ENCODE results near the gene JAG2.

The JAG2 gene

GRCh38 chr14:105156414-105157375, 11.9 kb downstream of the JAG2 start:
- no peak overlapping the region for H3K27ac Mint-ChIP-seq
- H3K36me3 Mint-ChIP-seq (ENCODE audit: low read depth): no peaks in the 10 kb centered on the region
- no peaks in the 10 kb centered on the region for H3K27me3 Mint-ChIP-seq (ENCODE audit: low read depth)
- H3K4me1 Mint-ChIP-seq (ENCODE audit: low read depth): no peaks in the 10 kb centered on the region
- no peak overlapping the region for H3K4me3 Mint-ChIP-seq
- H3K9me3 Mint-ChIP-seq: no peaks in the 10 kb centered on the region

DNA sequence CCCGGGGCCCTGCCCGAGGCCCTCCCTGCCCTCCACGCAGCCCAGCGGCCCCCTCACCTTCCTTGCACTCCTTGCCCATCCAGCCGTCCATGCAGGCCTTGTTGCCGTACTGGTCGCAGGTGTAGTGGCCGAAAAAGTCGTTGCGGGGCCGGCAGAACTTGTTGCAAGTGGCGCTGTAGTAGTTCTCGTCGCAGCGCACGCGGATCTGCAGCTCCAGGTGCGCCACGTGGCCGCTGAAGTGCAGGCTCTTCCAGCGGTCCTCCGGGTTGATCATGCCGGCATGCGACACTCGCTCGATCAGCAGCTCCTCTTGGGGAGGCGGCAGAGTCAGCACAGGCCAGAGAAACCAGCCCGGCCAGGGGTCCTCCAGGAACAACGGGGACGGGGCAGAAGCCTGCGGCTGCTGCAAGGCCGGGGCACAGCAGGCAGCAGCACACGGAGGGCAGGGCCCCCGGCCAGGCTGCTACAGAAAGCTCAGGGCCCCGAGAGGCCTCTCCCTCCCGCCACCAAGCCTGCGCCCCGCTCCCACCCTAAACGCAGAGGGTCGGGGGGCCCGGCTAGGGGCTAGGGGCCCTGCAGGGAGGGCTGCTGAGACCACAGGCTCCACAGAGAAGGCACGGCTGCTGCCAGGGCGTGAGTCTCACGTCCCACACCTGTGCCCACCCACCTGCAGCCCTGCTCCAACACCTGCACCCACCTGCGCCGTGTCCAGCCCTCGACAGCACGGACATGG, 12.7 kb downstream of the JAG2 start:
- Mint-ChIP-seq H3K36me3 (ENCODE audit: low read depth) (no peaks in the 10 kb centered on the region), H3K4me3 (no peak overlapping the region), H3K9me3 (no peaks in the 10 kb centered on the region), H3K27me3 (ENCODE audit: low read depth) (no peaks in the 10 kb centered on the region), H3K27ac (no peak overlapping the region), H3K4me1 (ENCODE audit: low read depth) (no peaks in the 10 kb centered on the region)

GRCh38 chr14:105155071-105155651, 13.4 kb downstream of the JAG2 start:
- Mint-ChIP-seq H3K27me3 (ENCODE audit: low read depth) (no peaks in the 10 kb centered on the region), H3K36me3 (ENCODE audit: low read depth) (no peaks in the 10 kb centered on the region), H3K27ac (no peak overlapping the region), H3K4me1 (ENCODE audit: low read depth) (no peaks in the 10 kb centered on the region), H3K4me3 (no peak overlapping the region), H3K9me3 (no peaks in the 10 kb centered on the region)

DNA sequence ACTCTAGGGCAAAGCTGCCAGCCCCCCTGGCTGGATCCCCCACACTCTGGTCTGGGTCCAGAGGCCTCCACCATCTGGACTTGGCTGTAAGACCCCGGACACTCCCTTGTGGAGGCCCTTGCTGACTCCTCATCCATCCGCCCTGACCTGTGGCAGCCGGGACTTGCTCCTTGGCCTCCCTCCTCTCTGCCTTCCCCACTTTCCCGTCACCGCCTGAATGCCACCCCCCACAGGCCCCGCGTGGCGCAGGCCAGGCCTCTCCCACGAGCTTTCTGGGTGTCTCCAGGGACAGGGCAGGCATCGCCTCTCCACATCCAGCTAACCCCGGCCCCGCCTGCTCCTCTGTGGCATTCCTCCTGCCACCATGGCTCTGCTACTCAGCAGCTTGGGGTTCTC, 14.1 kb downstream of the JAG2 start:
- Mint-ChIP-seq H3K4me3 (no peak overlapping the region), H3K36me3 (ENCODE audit: low read depth) (no peaks in the 10 kb centered on the region), H3K9me3 (no peaks in the 10 kb centered on the region), H3K27ac (no peak overlapping the region), H3K4me1 (ENCODE audit: low read depth) (no peaks in the 10 kb centered on the region), H3K27me3 (ENCODE audit: low read depth) (no peaks in the 10 kb centered on the region)

DNA sequence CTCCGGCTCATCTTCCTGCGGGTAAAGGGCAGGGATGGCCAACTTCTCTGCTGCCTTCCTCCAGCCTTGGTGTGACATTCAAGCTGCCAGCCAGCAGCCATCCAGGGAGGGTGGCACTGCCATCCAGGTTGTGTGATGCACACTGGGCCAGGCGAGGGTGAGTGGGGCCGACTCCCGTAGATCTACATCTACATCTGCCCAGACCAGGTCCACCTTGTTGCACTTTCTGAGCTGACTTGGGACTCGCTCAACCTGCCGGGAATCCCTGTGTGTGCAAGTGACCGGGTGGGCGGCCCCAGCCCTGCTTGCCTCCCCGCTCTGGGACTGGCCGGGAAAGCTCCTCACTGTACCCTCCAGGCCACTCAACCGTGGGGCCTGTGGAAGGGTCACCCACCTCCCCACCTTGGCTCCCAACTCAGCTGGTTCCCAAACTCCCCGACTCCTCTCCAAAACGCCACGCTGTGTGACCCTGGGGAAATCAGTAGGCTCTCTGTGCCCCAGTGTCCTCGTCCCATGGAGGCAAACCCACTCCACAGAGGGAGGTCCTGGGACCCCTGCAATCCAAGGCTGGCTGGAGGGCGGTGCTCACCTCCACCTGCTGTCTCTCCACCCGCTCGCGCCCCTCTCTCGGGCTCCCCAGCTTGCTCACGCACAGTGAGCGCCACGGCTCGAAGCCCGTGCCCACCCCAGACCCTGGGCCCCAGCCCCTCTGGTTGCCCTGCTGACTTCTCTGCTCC, 14.7 kb downstream of the JAG2 start:
- H3K9me3 Mint-ChIP-seq: no peaks in the 10 kb centered on the region
- H3K36me3 Mint-ChIP-seq (ENCODE audit: low read depth): no peaks in the 10 kb centered on the region
- no peaks in the 10 kb centered on the region for H3K4me1 Mint-ChIP-seq (ENCODE audit: low read depth)
- H3K27me3 Mint-ChIP-seq (ENCODE audit: low read depth): no peaks in the 10 kb centered on the region
- H3K4me3 Mint-ChIP-seq: no peak overlapping the region
- H3K27ac Mint-ChIP-seq: no peak overlapping the region

GRCh38 chr14:105153331-105153731, 15.2 kb downstream of the JAG2 start:
- Mint-ChIP-seq H3K4me3 (no peak overlapping the region), H3K9me3 (no peaks in the 10 kb centered on the region), H3K27ac (no peak overlapping the region), H3K36me3 (ENCODE audit: low read depth) (no peaks in the 10 kb centered on the region), H3K4me1 (ENCODE audit: low read depth) (no peaks in the 10 kb centered on the region), H3K27me3 (ENCODE audit: low read depth) (no peaks in the 10 kb centered on the region)

GRCh38 chr14:105152794-105153241, 15.8 kb downstream of the JAG2 start:
- Mint-ChIP-seq H3K4me3 (no peak overlapping the region), H3K27ac (no peak overlapping the region), H3K27me3 (ENCODE audit: low read depth) (no peaks in the 10 kb centered on the region), H3K4me1 (ENCODE audit: low read depth) (no peaks in the 10 kb centered on the region), H3K36me3 (ENCODE audit: low read depth) (no peaks in the 10 kb centered on the region), H3K9me3 (no peaks in the 10 kb centered on the region)

- no peaks in the 10 kb centered on the region for H3K36me3 Mint-ChIP-seq (ENCODE audit: low read depth)
- H3K4me1 Mint-ChIP-seq (ENCODE audit: low read depth): no peaks in the 10 kb centered on the region
- no peak overlapping the region for H3K27ac Mint-ChIP-seq
- no peak overlapping the region for H3K4me3 Mint-ChIP-seq
- H3K9me3 Mint-ChIP-seq: no peaks in the 10 kb centered on the region
- H3K27me3 Mint-ChIP-seq (ENCODE audit: low read depth): no peaks in the 10 kb centered on the region
Observed at GRCh38 chr14:105151838-105152793, 16.5 kb downstream of the JAG2 start.

GRCh38 chr14:105151084-105151837, 17.3 kb downstream of the JAG2 start:
- Mint-ChIP-seq H3K4me3 (no peak overlapping the region), H3K9me3 (no peaks in the 10 kb centered on the region), H3K27me3 (ENCODE audit: low read depth) (no peaks in the 10 kb centered on the region), H3K4me1 (ENCODE audit: low read depth) (no peaks in the 10 kb centered on the region), H3K27ac (no peak overlapping the region), H3K36me3 (ENCODE audit: low read depth) (no peaks in the 10 kb centered on the region)

GRCh38 chr14:105150368-105151083, 18.1 kb downstream of the JAG2 start:
- no peaks in the 10 kb centered on the region for H3K9me3 Mint-ChIP-seq
- no peaks in the 10 kb centered on the region for H3K36me3 Mint-ChIP-seq (ENCODE audit: low read depth)
- H3K27me3 Mint-ChIP-seq (ENCODE audit: low read depth): no peaks in the 10 kb centered on the region
- H3K4me3 Mint-ChIP-seq: no peak overlapping the region
- no peak overlapping the region for H3K27ac Mint-ChIP-seq
- no peaks in the 10 kb centered on the region for H3K4me1 Mint-ChIP-seq (ENCODE audit: low read depth)

DNA sequence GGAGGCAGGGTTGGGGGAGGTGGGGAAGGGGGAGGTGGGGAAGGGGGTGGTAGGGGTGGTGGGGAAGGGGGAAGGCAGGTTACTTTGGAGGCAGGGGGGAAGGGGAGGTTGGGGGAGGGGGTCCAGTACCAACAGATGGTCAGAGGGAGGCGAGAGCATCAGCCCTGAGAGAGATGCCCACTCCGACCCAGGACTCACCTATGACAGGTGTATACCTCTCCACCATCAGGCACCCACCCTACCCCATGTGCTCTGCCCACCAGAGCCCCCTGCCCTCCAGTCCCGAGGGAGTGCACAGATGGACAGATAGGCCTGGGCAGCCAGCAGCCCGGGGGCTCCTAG, 18.6 kb downstream of the JAG2 start:
- no peak overlapping the region for H3K4me3 Mint-ChIP-seq
- no peaks in the 10 kb centered on the region for H3K4me1 Mint-ChIP-seq (ENCODE audit: low read depth)
- no peaks in the 10 kb centered on the region for H3K9me3 Mint-ChIP-seq
- H3K36me3 Mint-ChIP-seq (ENCODE audit: low read depth): no peaks in the 10 kb centered on the region
- H3K27me3 Mint-ChIP-seq (ENCODE audit: low read depth): no peaks in the 10 kb centered on the region
- no peak overlapping the region for H3K27ac Mint-ChIP-seq

- Mint-ChIP-seq H3K36me3 (ENCODE audit: low read depth) (no peaks in the 10 kb centered on the region), H3K9me3 (no peaks in the 10 kb centered on the region), H3K4me1 (ENCODE audit: low read depth) (no peaks in the 10 kb centered on the region), H3K27ac (no peak overlapping the region), H3K4me3 (no peak overlapping the region), H3K27me3 (ENCODE audit: low read depth) (no peaks in the 10 kb centered on the region)
Observed at GRCh38 chr14:105149146-105149781, 19.3 kb downstream of the JAG2 start.

All from T-helper 1 cell treated with Interleukin-12 subunit alpha and Interleukin-12 subunit beta and Interleukin-4 antibody, amounts not matched to agents 30 μg/mL and 1 μg/mL, for 36 hours (primary cell).